ENCODE measurements around the gene SLC2A9.

SLC2A9 gene

GRCh38 chr4:9847968-9848748, 173.1 kb downstream of the SLC2A9 start:
- TF ChIP-seq CTCF (IDR thresholded peaks at IDR 0.05; ENCODE audit: low read depth, low read length, missing control alignments), result no peak
- DNase-seq (ENCODE audit: low read depth), result no peak
- H3K4me3 ChIP-seq (ENCODE audit: low read depth, low read length), result no peak overlapping the region

GRCh38 chr4:9845791-9846493, 175.4 kb downstream of the SLC2A9 start:
- no peak for TF ChIP-seq CTCF (IDR thresholded peaks at IDR 0.05; ENCODE audit: low read depth, low read length, missing control alignments)
- no peak overlapping the region for H3K4me3 ChIP-seq (ENCODE audit: low read depth, low read length)
- no peak for DNase-seq (ENCODE audit: low read depth)

GRCh38 chr4:9841072-9841471, 180.2 kb downstream of the SLC2A9 start:
- no peak for DNase-seq (ENCODE audit: low read depth)
- H3K4me3 ChIP-seq (ENCODE audit: low read depth, low read length), result no peak overlapping the region
- no peak for TF ChIP-seq CTCF (IDR thresholded peaks at IDR 0.05; ENCODE audit: low read depth, low read length, missing control alignments)

GRCh38 chr4:9835430-9835829, 185.9 kb downstream of the SLC2A9 start:
- no peak for DNase-seq (ENCODE audit: low read depth)
- no peak for TF ChIP-seq CTCF (IDR thresholded peaks at IDR 0.05; ENCODE audit: low read depth, low read length, missing control alignments)

GRCh38 chr4:9833421-9833820, 187.9 kb downstream of the SLC2A9 start:
- no peak for TF ChIP-seq CTCF (IDR thresholded peaks at IDR 0.05; ENCODE audit: low read depth, low read length, missing control alignments)
- no peak overlapping the region for H3K4me3 ChIP-seq (ENCODE audit: low read depth, low read length)
- no peak for DNase-seq (ENCODE audit: low read depth)

More at GRCh38 chr4:9835430-9835829, 185.9 kb downstream of the SLC2A9 start:
- no peak overlapping the region for H3K4me3 ChIP-seq (ENCODE audit: low read depth, low read length)

- TF ChIP-seq CTCF (IDR thresholded peaks at IDR 0.05; ENCODE audit: low read depth, low read length, missing control alignments), result no peak
- DNase-seq (ENCODE audit: low read depth), result no peak
- H3K4me3 ChIP-seq (ENCODE audit: low read depth, low read length), result no peak overlapping the region
Measured at GRCh38 chr4:9832640-9833039, 188.7 kb downstream of the SLC2A9 start.

All from GM12864 (cell line).